K562 (cell line): ENCODE measurements around the gene DHDDS. TPM values are rescaled to one million over a fixed set of nuclear protein-coding genes. Genes with fewer than 3 reads are reported as not detected.

ENCODE experiments used
- DACH1 ChIP-seq: fragments of 450-650 bp; IDR thresholded peaks from 2 replicates; pipeline ENCODE4 v1.6.1; 2018; ENCODE audit not compliant: partially characterized antibody
- ESRRA ChIP-seq: fragments of 450-650 bp; IDR thresholded peaks from 2 replicates; pipeline ENCODE4 v1.6.1; 2014; ENCODE audit warnings: low read depth, mild to moderate bottlenecking, moderate library complexity, borderline replicate concordance
- FOXJ3 ChIP-seq: sonication (generic); formaldehyde crosslinking; IDR thresholded peaks from 2 replicates; pipeline ENCODE4 v1.4.0; 2020; ENCODE audit warnings: mild to moderate bottlenecking, missing genetic modification reagents
- MAZ ChIP-seq, 2 experiments: fragments of 450-650 bp in 1 of 2; sonication (generic) in 1 of 2; formaldehyde crosslinking; IDR thresholded peaks in 1 of 2; conservative IDR thresholded peaks in 1 of 2; 2 replicates each; pipeline versions ENCODE4 v1.4.0 to v1.5.0; 2020; ENCODE audit warnings: mild to moderate bottlenecking in 1 of 2, missing genetic modification reagents in 1 of 2
- PHF8 ChIP-seq: fragments of 200-600 bp; sonication (generic); IDR thresholded peaks from 2 replicates; pipeline ENCODE4 v1.6.1; 2012; ENCODE audit warnings: mixed run types, mild to moderate bottlenecking, inconsistent platforms, low read length, moderate library complexity, borderline replicate concordance
- PTRF ChIP-seq: fragments of 450-650 bp; IDR thresholded peaks from 2 replicates; pipeline ENCODE4 v1.6.1; 2016; ENCODE audit warnings: mild to moderate bottlenecking, missing genetic modification characterization, missing compliant biosample characterization
- RNF2 ChIP-seq: sonication (generic); IDR thresholded peaks from 2 replicates; pipeline ENCODE4 v1.6.1; 2016
- SAFB2 ChIP-seq: fragments of 200-400 bp; formaldehyde crosslinking; IDR thresholded peaks from 2 replicates; pipeline ENCODE4 v1.6.1; 2018; ENCODE audit warnings: borderline replicate concordance, low read length, low read depth, moderate library complexity; ENCODE audit not compliant: severe bottlenecking
- YY1 ChIP-seq, 3 experiments: IDR thresholded peaks; 2 replicates each; pipeline ENCODE4 v1.6.1; 2011; ENCODE audit warnings: low read length in 2 of 3, mild to moderate bottlenecking in 2 of 3, moderate library complexity in 2 of 3, borderline replicate concordance in 1 of 3, control low read depth in 1 of 3, low read depth in 1 of 3; ENCODE audit not compliant: insufficient read depth in 3 of 3, insufficient replicate concordance in 2 of 3, control insufficient read depth in 1 of 3, insufficient read length in 1 of 3; ENCODE audit errors: extremely low read depth in 1 of 3
- ZNF121 ChIP-seq: sonication (generic); formaldehyde crosslinking; conservative IDR thresholded peaks from 2 replicates; pipeline ENCODE4 v1.8.0; 2022; ENCODE audit warnings: missing genetic modification reagents
- ZNF408 ChIP-seq: fragments of 250-450 bp; sonication (Bioruptor Pico); IDR thresholded peaks from 2 replicates; pipeline ENCODE4 v1.4.0; 2020; ENCODE audit warnings: low read depth, mild to moderate bottlenecking, moderate library complexity
- polyA plus RNA-seq, 8 experiments: library from polyadenylated mRNA; depleted of rRNA in 4 of 8; stranded (reverse) in 5 of 8; unstranded in 3 of 8; fragments of >200 nt; fragmentation: Nextera tagmentation in 2 of 8; fragmentation: Illumina TruSeq in 1 of 8; extraction: Ambion mirVana in 2 of 8; extraction: Trizol in 1 of 8; gene quantifications; 2 replicates each; pipeline versions ENCODE4 v1.2.1 to v1.2.3, GENCODE V29; 2011 to 2014; ENCODE audit warnings: inconsistent platforms in 1 of 8, missing spikeins in 1 of 8
- total RNA-seq, 7 experiments: library from RNA; depleted of rRNA in 6 of 7; stranded (reverse); fragments of >200 nt in 6 of 7; fragmentation: Illumina TruSeq in 2 of 7; extraction: Trizol in 2 of 7; gene quantifications; 2 replicates each; pipeline versions ENCODE4 v1.2.1 to v1.2.3, GENCODE V29; 2011 to 2021; ENCODE audit warnings: low replicate concordance in 1 of 7
- TF ChIP-seq, protein P1 (sequence below): fragments of 250-450 bp; sonication (Bioruptor Pico); IDR thresholded peaks from 2 replicates; pipeline ENCODE4 v1.4.0; 2020; ENCODE audit warnings: mild to moderate bottlenecking, moderate library complexity, borderline replicate concordance
- TF ChIP-seq, protein P2 (sequence below): fragments of 250-450 bp; sonication (Bioruptor Pico); IDR thresholded peaks from 2 replicates; pipeline ENCODE4 v1.5.0; 2021; ENCODE audit warnings: mild to moderate bottlenecking, moderate library complexity
- TF ChIP-seq, protein P3 (sequence below): IDR thresholded peaks from 2 replicates; pipeline ENCODE4 v1.6.1; 2012; ENCODE audit warnings: low read depth, low read length, improper control_type of control experiment, borderline replicate concordance
- TF ChIP-seq, protein P4 (sequence below): fragments of 450-650 bp; IDR thresholded peaks from 2 replicates; pipeline ENCODE4 v1.6.1; 2014; ENCODE audit warnings: low read depth, mild to moderate bottlenecking, moderate library complexity, borderline replicate concordance

DHDDS gene
- total and polyA plus RNA-seq, 9 of the 15 experiments (the other 6 are each of a cell fraction or from before 2014, with no cell fraction given): 33.3 to 55.0 (median 44.3) TPM

DNA sequence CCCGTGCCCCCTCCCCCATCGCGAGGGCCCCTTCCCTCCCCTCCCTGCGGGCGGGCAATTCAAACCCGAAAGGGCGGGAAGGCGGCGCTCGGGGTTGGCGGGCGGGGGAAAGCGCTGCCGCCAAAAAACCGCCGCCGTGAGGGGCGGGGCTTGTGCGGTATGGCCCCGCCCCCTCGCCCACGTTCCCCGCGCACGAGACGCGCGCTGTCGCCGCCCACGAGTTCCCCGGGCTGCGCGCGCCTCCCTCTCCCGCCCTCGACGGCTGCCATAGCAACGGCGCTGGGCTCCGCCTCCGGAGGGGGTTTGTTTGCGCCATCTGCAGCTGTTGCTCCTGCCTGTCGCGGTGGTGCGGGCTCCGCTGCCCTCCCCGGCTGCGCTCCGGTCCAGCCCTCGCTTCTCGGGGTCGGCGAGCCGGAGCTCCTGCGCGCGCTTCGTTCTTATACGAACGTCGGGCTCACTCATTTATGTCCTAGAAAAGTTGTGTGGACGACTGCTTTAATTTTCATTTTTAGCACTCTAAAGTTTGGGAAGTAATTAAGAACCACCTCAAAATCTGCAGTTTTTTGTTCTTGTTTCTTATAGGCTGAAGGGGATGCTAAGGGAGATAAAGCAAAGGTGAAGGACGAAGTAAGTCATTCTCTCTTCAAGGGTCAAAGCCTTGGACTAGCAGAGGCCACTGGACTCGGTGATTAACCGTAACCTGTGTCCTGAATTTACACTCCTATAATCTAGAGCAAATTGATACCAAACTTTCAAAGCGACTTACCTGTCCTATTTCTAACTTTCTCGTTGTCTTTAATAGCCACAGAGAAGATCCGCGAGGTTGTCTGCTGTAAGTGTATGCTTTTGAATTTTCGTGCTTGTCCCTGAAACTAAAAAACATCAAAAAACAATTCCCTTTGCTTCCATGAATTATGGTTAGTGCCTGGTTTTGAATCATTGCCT is 41.1 kb downstream of the DHDDS start (continued):
- TF ChIP-seq DACH1 (peak; percentile 92), ZNF121 (no peak), MAZ (CRISPR knock-in tag; conservative IDR thresholded peaks at IDR 0.05 in 1 of 2, IDR thresholded peaks at IDR 0.05 in 1 of 2) (peak; percentile 88 to 89), PHF8 (no peak), ZNF408 (CRISPR knock-in tag) (no peak), YY1 (IDR thresholded peaks at IDR 0.05; ENCODE audit: borderline replicate concordance in 1 of 3, control insufficient read depth in 1 of 3, extremely low read depth in 1 of 3, insufficient read depth in 3 of 3, insufficient read length in 1 of 3, insufficient replicate concordance in 2 of 3, low read depth in 1 of 3, low read length in 2 of 3) (no peak), FOXJ3 (no peak), ESRRA (no peak; the same call in 1 of the 2 replicates), SAFB2 (no peak), PTRF (tag) (no peak), RNF2 (0 out of 2 replicates have a peak, but pooled peaks have one; percentile 33)
- TF ChIP-seq, protein P1, sequence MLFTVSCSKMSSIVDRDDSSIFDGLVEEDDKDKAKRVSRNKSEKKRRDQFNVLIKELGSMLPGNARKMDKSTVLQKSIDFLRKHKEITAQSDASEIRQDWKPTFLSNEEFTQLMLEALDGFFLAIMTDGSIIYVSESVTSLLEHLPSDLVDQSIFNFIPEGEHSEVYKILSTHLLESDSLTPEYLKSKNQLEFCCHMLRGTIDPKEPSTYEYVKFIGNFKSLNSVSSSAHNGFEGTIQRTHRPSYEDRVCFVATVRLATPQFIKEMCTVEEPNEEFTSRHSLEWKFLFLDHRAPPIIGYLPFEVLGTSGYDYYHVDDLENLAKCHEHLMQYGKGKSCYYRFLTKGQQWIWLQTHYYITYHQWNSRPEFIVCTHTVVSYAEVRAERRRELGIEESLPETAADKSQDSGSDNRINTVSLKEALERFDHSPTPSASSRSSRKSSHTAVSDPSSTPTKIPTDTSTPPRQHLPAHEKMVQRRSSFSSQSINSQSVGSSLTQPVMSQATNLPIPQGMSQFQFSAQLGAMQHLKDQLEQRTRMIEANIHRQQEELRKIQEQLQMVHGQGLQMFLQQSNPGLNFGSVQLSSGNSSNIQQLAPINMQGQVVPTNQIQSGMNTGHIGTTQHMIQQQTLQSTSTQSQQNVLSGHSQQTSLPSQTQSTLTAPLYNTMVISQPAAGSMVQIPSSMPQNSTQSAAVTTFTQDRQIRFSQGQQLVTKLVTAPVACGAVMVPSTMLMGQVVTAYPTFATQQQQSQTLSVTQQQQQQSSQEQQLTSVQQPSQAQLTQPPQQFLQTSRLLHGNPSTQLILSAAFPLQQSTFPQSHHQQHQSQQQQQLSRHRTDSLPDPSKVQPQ (CRISPR knock-in tag): no peak
- TF ChIP-seq, protein P2, sequence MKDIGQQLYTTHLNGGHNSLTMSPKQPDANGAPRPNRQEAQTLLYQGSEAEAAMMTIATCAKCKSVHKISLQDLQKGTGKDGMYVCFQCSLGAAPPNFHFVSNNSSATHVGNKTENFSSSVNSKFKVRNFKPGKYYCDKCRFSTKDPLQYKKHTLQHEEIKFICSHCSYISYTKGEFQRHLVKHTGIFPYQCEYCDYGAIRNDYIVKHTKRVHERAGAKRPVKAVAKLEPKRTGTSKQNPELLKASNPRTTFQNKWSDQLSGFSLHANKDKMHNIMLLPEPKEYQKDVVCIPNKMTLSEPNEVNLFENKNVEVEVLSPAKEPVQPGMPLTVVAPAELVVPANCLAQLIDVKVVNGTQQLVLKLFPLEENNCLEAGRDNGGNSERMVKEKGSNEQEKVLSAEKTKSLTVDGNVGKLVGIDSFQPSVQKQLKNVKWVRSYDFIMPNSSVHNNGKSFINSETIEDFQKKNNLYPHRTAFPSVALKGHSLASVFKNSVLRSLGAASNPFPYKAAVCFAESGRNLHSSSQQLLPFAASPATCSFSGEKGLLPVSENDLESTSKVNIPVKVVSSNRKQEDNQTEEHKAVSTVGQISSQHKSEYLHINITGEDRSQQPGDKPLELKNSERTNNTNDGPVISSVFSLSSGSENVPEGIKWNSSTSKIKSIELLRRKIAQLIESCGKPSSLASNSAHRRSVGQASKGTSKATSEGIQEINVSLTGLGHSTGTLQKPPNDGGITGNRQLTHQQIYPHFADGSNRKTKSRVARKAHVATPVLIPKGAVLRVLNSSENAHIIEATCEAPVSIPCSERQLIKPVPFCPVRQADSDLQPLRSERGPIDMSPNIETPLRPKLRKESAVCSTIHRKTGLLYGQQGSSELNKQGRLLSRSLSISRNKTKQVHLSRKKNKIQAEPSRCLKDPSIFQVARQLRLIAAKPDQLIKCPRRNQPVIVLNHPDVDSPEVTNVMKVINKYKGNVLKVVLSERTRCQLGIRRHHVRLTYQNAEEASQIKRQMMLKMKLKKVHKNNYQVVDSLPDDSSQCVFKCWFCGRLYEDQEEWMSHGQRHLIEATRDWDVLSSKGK (CRISPR knock-in tag): 0 out of 2 replicates have a peak, but pooled peaks have one; percentile 55
- TF ChIP-seq, protein P3, sequence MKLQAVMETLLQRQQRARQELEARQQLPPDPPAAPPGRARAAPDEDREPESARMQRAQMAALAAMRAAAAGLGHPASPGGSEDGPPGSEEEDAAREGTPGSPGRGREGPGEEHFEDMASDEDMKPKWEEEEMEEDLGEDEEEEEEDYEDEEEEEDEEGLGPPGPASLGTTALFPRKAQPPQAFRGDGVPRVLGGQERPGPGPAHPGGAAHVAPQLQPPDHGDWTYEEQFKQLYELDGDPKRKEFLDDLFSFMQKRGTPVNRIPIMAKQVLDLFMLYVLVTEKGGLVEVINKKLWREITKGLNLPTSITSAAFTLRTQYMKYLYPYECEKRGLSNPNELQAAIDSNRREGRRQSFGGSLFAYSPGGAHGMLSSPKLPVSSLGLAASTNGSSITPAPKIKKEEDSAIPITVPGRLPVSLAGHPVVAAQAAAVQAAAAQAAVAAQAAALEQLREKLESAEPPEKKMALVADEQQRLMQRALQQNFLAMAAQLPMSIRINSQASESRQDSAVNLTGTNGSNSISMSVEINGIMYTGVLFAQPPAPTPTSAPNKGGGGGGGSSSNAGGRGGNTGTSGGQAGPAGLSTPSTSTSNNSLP: no peak
- TF ChIP-seq, protein P4, sequence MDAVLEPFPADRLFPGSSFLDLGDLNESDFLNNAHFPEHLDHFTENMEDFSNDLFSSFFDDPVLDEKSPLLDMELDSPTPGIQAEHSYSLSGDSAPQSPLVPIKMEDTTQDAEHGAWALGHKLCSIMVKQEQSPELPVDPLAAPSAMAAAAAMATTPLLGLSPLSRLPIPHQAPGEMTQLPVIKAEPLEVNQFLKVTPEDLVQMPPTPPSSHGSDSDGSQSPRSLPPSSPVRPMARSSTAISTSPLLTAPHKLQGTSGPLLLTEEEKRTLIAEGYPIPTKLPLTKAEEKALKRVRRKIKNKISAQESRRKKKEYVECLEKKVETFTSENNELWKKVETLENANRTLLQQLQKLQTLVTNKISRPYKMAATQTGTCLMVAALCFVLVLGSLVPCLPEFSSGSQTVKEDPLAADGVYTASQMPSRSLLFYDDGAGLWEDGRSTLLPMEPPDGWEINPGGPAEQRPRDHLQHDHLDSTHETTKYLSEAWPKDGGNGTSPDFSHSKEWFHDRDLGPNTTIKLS: no peak
